GM18909 (cell line): ENCODE results near the gene NTHL1.
"Not testable (repeated sequence)": the region's sequence is repeated elsewhere in the genome, so short reads cannot be mapped to it uniquely, and the experiment has no call there.

Experiments used
- ATAC-seq: cut with Tn5 transposase; IDR thresholded peaks from one replicate; pipeline ENCODE4 v1.9.1; 2021; ENCODE audit warnings: mild to moderate bottlenecking; ENCODE audit not compliant: unreplicated experiment, poor library complexity

Gene NTHL1

GRCh38 chr16:2043667-2044451 is 3.8 kb downstream of the NTHL1 start:
- no peak for ATAC-seq

DNA sequence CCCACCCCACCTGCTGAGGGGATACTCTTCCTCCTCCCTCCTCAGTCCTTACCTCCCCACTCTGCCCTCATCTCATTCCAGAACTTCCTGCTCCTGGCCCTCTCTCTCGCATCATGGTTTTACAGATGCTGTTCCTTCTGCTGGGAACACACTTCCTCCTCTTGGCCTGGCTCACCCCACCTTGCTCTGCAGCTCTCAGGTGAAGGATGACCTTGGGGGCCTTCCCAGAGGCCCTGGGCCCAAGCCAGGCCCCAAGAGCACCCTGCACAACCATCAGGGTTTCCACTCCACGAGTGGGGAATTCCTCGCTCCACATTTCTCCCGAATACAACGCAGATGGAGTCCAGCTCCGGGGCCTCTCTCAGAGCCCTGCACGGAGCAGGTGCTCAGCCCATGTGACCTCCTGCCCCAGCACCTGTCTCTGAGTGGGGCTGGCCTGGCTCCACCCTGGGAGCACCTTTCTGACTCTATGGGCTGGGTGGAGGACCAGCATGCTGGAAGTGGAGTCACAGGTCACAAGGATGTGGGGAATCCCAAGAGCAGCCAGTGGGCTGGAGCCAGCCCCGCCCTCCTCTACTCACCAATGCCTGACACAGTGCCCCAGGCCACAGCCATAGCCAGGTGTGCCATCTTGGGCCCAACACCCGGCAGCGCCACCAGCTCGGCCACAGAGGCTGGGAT is 4.5 kb downstream of the NTHL1 start:
- ATAC-seq = no peak

- ATAC-seq = no peak
Observed at GRCh38 chr16:2042171-2042985, 5.3 kb downstream of the NTHL1 start.

GRCh38 chr16:2040787-2041522 is 6.7 kb downstream of the NTHL1 start:
- ATAC-seq = no peak

- ATAC-seq = no peak
Observed at GRCh38 chr16:2040041-2040786, 7.4 kb downstream of the NTHL1 start.

DNA sequence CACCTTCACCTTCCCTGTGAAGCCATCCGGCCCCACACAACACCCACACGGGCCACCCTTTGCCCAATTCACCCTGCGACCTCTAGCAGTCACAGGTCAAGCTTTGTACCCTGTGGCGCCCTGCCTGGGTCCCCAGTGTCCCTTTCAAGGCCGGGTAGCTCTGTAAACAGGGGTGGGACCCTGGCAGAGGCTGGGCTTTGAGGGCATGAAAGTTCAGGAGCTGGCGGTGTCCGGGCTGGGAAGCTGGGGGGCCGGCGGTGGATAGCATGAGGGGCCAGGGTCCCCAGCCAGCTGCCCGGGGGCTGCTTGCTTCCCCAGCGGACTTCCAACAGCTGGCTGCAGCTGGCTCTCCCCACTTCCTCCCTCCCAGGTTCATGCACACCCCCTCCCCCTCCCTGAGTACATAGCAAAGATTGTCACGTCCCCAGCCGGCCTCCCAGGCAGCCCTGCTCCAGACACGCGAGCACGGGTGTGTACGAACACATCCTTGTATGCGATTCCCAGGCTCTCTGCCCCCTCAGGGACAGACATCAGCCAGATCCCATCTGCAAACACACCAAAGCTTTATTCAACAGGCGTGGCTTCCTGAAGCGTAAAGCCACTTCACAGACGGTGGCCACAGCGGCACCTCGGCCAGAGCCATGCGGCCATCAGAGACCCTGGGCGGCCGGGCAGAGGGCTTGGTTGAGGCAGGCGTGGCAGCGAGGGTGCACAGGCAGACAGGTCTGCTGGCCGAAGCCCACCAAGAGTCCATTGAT is 8.2 kb downstream of the NTHL1 start:
- ATAC-seq = no peak

DNA sequence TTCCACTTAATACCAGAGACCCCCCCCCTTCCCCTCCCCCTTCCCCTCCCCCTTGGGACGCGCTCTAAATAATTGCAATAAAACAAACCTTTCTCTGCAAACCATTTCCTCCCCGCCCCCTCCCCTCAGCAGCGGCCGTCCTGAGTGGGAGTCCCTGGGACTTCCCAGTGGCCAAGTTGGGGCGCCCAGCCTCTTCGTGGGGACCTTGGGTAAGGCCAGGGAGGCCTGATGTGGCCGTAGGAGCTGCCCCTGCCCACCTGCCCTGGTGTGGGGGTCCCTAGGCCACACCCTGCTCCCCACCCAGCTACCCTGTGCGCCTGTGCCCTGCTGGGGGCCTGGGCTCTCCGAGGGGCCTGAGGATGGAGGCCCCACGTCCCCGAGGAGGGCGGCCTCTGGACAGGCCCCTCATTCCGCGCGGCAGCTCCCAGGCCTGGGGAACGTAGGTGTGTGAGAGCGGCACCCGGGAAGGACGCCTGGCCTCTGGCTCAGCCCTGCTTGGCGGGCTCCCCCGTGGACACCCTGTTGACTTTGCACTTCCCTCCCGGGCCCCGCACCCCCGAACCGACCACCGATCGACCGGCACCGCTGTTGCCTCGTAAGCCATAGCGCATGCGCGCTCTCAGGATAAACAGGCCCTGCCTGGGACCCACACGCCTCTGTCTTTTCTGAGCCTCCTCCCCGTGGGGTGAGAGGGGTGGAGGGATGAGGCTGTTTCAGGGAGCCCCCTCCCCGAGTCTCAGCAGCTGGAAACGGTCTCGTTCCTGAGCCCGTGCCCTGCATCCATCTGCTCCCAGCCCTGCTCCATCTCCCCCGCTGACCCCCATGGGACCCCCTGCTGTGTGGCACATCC is 9.0 kb downstream of the NTHL1 start:
- ATAC-seq = no peak

DNA sequence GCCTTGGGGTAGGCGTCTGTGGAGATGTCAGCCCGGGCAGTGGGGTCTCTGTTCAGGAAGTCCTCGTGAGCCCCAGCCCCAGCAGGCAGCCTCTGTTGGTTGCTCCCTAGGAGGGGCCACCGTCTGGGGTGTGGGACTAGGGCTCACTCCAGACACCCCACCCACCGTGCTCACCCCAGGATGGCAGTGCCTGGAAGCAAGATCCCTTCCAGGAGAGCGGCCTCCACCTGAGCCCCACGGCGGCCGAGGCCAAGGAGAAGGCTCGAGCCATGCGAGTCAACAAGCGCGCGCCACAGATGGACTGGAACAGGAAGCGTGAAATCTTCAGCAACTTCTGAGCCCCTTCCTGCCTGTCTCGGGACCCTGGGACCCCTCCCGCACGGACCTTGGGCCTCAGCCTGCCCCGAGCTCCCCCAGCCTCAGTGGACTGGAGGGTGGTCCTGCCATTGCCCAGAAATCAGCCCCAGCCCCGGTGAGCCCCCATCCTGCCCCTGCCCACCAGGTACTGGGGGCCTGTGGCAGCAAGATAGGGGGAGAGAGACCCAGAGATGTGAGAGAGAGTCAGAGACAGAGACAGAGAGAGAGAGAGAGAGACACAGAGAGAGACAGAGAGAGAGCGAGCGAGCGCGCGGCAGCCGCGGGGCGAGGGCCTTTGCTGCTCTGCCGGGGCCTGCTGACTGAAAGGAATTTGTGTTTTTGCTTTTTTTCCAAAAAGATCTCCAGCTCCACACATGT is 9.8 kb downstream of the NTHL1 start:
- no peak for ATAC-seq

- ATAC-seq = no peak
Observed at GRCh38 chr16:2037115-2037514, 10.5 kb downstream of the NTHL1 start.

DNA sequence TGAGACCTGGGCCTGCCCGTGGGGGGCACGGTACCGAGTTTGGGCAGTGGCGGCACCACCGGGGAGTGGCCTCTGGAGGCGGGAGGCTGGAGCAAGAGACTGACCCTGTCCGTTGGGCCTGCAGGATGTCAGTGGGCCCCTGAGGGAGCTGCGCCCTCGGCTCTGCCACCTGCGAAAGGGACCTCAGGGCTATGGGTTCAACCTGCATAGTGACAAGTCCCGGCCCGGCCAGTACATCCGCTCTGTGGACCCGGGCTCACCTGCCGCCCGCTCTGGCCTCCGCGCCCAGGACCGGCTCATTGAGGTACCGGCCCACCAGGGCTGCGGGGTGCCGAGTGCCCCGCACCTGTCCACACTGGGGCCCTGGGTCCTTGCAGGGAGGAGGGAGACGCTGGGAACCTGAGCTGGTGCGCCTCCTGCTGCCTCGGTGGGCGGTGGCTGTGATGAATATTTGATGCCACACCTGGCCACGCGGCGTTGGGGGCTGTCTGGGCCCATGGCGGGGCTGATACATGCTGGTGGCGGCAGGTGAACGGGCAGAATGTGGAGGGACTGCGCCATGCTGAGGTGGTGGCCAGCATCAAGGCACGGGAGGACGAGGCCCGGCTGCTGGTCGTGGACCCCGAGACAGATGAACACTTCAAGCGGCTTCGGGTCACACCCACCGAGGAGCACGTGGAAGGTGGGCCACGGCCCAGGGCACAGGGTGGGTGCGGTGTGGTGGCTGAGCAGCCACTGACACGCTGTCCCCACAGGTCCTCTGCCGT is 11.3 kb downstream of the NTHL1 start:
- ATAC-seq = no peak

DNA sequence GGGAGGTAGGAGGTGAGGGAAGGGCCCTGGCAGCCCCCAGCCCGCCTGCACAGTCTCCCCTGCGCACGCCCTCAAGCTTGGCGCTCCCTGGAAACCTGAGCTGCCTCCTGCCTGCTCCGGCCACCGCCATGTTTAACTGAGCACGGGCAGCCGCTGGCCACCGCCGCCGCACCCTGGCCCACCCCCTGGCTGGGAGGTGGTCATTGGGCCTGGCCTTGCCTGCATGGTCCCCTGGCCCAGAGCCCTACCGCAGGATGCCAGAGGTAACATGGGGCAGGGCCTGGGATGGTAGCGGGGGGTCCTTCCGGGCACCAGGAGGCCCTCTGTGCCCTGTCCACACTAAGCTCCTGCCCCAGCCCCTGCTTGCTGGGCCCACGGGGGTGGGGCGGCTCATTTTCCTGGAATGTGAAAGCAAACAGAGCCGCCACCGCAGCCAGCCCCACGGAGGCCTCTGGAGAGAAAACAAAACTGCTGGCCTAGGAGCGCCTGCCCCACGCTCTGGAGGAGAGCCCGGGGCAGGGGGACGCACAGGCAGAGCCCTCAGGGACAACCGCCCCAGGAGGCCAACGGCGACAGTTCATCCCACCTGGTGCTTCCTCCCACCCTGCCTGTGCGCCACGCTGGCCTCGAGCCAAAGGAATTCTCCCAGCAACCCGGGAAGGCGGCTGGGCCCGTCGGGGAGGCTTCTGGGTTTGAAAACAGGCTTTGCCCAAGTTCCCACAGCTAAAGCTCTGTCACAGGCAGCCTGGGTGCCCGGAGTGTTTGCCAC is 12.0 kb downstream of the NTHL1 start:
- ATAC-seq = no peak

DNA sequence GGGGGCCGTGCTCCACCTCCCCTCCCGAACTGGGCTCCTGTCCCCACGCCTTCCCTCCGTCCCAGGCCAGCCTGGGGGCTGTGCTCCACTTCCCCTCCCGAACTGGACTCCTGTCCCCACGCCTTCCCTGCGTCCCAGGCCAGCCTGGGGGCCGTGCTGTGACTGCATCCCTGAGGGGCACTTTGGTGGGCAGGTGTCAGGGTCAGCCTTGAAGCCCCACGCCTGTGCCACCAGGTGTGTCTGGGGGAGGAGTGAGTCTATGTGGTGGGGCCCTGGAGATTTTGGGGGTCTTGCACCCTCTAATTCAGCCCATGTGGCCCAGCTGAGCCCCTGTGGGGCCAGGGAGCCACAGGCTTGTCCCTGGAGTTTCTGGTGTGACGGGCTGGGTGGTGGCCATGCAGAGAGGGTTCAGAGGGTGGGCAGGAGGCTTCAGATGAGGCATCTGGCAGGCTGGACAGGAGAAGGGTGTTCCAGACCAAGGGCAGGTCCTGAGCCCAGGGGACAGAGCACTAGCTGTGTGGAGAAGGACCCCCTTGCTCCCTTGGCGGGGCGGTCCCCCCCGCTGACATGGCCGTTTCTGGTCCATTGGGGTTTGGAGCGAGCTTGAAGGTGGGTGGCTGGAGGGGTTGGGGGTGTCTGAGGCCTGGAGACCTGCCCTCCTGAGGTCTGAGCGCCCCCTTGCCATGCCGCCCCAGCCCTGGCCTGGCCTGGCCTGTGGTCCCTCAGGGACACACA is 12.8 kb downstream of the NTHL1 start:
- no peak for ATAC-seq

DNA sequence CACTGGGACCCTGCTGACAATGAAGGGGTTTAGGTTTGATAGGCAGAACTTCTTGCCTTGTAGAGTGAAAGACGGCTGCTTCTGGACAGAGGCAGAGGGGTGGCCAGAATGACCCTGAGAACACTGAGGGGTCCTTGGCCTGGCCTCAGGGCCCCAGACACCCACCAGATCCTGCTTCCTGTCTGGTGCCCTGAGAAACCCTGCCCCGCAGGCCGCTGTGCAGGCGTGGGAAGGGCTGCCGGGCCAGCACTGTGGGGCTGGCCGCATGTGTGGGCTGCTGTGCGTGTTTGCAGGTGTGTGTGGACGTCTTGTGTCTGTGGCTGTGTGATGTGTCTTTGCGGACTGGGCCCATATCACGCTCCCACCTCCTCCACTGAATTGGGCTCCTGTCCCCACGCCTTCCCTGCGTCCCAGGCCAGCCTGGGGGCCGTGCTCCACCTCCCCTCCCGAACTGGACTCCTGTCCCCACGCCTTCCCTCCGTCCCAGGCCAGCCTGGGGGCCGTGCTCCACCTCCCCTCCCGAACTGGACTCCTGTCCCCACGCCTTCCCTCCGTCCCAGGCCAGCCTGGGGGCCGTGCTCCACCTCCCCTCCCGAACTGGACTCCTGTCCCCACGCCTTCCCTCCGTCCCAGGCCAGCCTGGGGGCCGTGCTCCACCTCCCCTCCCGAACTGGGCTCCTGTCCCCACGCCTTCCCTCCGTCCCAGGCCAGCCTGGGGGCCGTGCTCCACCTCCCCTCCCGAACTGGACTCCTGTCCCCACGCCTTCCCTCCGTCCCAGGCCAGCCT is 13.5 kb downstream of the NTHL1 start:
- ATAC-seq = not testable (repeated sequence)

- ATAC-seq = no peak
Observed at GRCh38 chr16:2033057-2033908, 14.4 kb downstream of the NTHL1 start.
